ENCODE results near the gene VAV3.

- TF ChIP-seq CTCF (IDR thresholded peaks at IDR 0.05) (no peak), ZFX (IDR thresholded peaks at IDR 0.05; ENCODE audit: borderline replicate concordance) (no peak)
Observed at GRCh38 chr1:107953556-107953955, 11.4 kb downstream of the VAV3 start.

All from 22Rv1 (cell line).